Subcutaneous adipose tissue (tissue), 4 donors: ENCODE measurements around the gene KCNIP4. TPM values are rescaled to one million over a fixed set of nuclear protein-coding genes. Genes with fewer than 3 reads are reported as not detected.

Experiments used
- CTCF ChIP-seq: fragments of 450-650 bp; IDR thresholded peaks from one replicate; pipeline ENCODE4 v1.5.1; 2016; ENCODE audit warnings: low read depth, mild to moderate bottlenecking, control low read depth, antibody characterized with exemption, moderate library complexity
- total RNA-seq, 4 donors: library from RNA; depleted of rRNA; stranded (reverse); fragments of >200 nt; gene quantifications; one replicate each; pipeline ENCODE4 v1.1.0, GENCODE V29; 2016

Gene KCNIP4
- total RNA-seq, 4 donors from 2014 or later = 0.34 TPM; not detected in 3

GRCh38 chr4:20987191-20987590 is 961.4 kb downstream of the KCNIP4 start:
- TF ChIP-seq CTCF = no peak

- no peak for TF ChIP-seq CTCF
Measured at GRCh38 chr4:20984576-20984836, 964.1 kb downstream of the KCNIP4 start.

GRCh38 chr4:20983763-20984575 is 964.6 kb downstream of the KCNIP4 start:
- no peak for TF ChIP-seq CTCF

GRCh38 chr4:20982544-20982943 is 966.0 kb downstream of the KCNIP4 start:
- no peak for TF ChIP-seq CTCF

- no peak for TF ChIP-seq CTCF
Measured at GRCh38 chr4:20960291-20960690, 988.3 kb downstream of the KCNIP4 start.

GRCh38 chr4:20954541-20954940 is 994.0 kb downstream of the KCNIP4 start:
- no peak for TF ChIP-seq CTCF

GRCh38 chr4:20944961-20945360 is 1003.6 kb downstream of the KCNIP4 start:
- no peak for TF ChIP-seq CTCF
